K562 (cell line): ENCODE results near the gene CPT1A. TPM values are rescaled to one million over a fixed set of nuclear protein-coding genes. Genes with fewer than 3 reads are reported as not detected.

Experiments used
- ATAC-seq: fragments of 200-7000 bp; cut with Tn5 transposase; 3 replicates; pipeline ENCODE4 v1.9.1; 2020; ENCODE audit warnings: moderate library complexity
- BruUV-seq: library from RNA; stranded (reverse); fragments of 400-500 nt; replicated peaks from 2 replicates; lab custom pipeline; 2021; lab: Mats Ljungman, UMichigan
- CTCF ChIA-PET: fragments of 300-600 bp; formaldehyde crosslinking; extraction: SDS; loops from one replicate; lab custom pipeline; 2021; ENCODE audit warnings: low intra/inter-chr PET ratio; lab: Yijun Ruan, JAX
- POLR2A ChIA-PET: fragments of 300-600, 350-650 bp; sonication (Branson Sonifier 250); formaldehyde crosslinking; extraction: SDS; loops from one replicate; lab custom pipeline; 2021; ENCODE audit warnings: antibody characterized with exemption, inconsistent platforms; lab: Yijun Ruan, JAX
- DNase-seq, 4 experiments: peaks; one replicate each; pipeline versions ENCODE4 v3.0.0 to v3.0.0-alpha.2; 2011 to 2018; ENCODE audit warnings: low spot score in 3 of 4, mixed read lengths in 3 of 4; ENCODE audit errors: extremely low read depth in 1 of 4
- FAIRE-seq: peaks from 2 replicates; lab custom pipeline; 2011; peaks lifted over from hg19 to GRCh38; lab: Jason Lieb, UNC
- H2AFZ ChIP-seq: 2 replicates; pipeline ENCODE4 v1.6.0; 2011; ENCODE audit warnings: low read depth, low read length, control low read depth, inconsistent platforms
- H3K27ac ChIP-seq: fragments of 200-600 bp; 3 replicates; pipeline ENCODE4 v1.8.0; 2011; ENCODE audit warnings: low read depth, mild to moderate bottlenecking, control low read depth, inconsistent platforms, low read length, moderate library complexity, mixed read lengths; ENCODE audit errors: extremely low read depth
- H3K27me3 ChIP-seq, 2 experiments: fragments of 300-600 bp in 1 of 2; 2 replicates in 1 of 2; 3 replicates in 1 of 2; pipeline versions ENCODE4 v1.6.0 to v1.8.0; 2011; ENCODE audit warnings: inconsistent platforms in 2 of 2, low read length in 2 of 2, mild to moderate bottlenecking in 1 of 2, mixed read lengths in 1 of 2, moderate library complexity in 1 of 2; ENCODE audit not compliant: control insufficient read depth in 2 of 2, insufficient read depth in 2 of 2
- H3K36me3 ChIP-seq: fragments of 300-600 bp; 3 replicates; pipeline ENCODE4 v1.8.0; 2011; ENCODE audit warnings: mild to moderate bottlenecking, low read length, inconsistent platforms; ENCODE audit not compliant: control insufficient read depth, insufficient read depth
- H3K4me1 ChIP-seq, 2 experiments: fragments of 200-600 bp in 1 of 2; replicated peaks in 1 of 2; 2 replicates in 1 of 2; 3 replicates in 1 of 2; pipeline versions ENCODE4 v1.5.1 to v1.8.0; 2011; ENCODE audit warnings: inconsistent platforms in 2 of 2, low read length in 2 of 2, mild to moderate bottlenecking in 1 of 2, mixed read lengths in 1 of 2, moderate library complexity in 1 of 2; ENCODE audit not compliant: control insufficient read depth in 2 of 2, insufficient read depth in 2 of 2
- H3K4me2 ChIP-seq: 2 replicates; pipeline ENCODE4 v1.6.1; 2011; ENCODE audit warnings: low read length, control low read depth, inconsistent platforms, mixed read lengths; ENCODE audit not compliant: insufficient read depth
- H3K4me3 ChIP-seq: fragments of 200-600 bp; sonication (generic), shearing (Covaris generic); 2 replicates; pipeline ENCODE4 v1.5.1; 2016; ENCODE audit warnings: control low read depth, inconsistent platforms
- H3K79me2 ChIP-seq: fragments of 200-600 bp; 3 replicates; pipeline ENCODE4 v1.8.0; 2011; ENCODE audit warnings: low read length, inconsistent platforms; ENCODE audit not compliant: control insufficient read depth, insufficient read depth
- H3K9ac ChIP-seq, 2 experiments: 2 replicates each; pipeline versions ENCODE4 v1.6.0 to v1.6.1; 2011; ENCODE audit warnings: low read depth in 2 of 2, low read length in 2 of 2, control low read depth in 1 of 2, inconsistent platforms in 1 of 2, mild to moderate bottlenecking in 1 of 2, mixed read lengths in 1 of 2; ENCODE audit not compliant: insufficient read depth in 1 of 2
- H3K9me1 ChIP-seq: one replicate; pipeline ENCODE4 v1.6.0; 2011; ENCODE audit warnings: inconsistent platforms, mild to moderate bottlenecking, low read length, moderate library complexity; ENCODE audit not compliant: control insufficient read depth, insufficient read depth
- H3K9me3 ChIP-seq: replicated peaks from 2 replicates; pipeline ENCODE4 v1.5.1; 2011; ENCODE audit warnings: low read depth, low read length, inconsistent platforms; ENCODE audit not compliant: control insufficient read depth, insufficient read depth
- H4K20me1 ChIP-seq: replicated peaks from 2 replicates; pipeline ENCODE4 v1.6.1; 2011; ENCODE audit warnings: low read length, inconsistent platforms, mixed read lengths; ENCODE audit not compliant: control insufficient read depth, insufficient read depth
- ARID3B ChIP-seq: fragments of 250-450 bp; sonication (Bioruptor Pico); IDR thresholded peaks from 2 replicates; pipeline ENCODE4 v1.4.0; 2020; ENCODE audit warnings: borderline replicate concordance
- FOXK1 ChIP-seq: sonication (generic); formaldehyde crosslinking; IDR thresholded peaks from 2 replicates; pipeline ENCODE4 v1.8.0; 2022; ENCODE audit warnings: missing genetic modification reagents, mild to moderate bottlenecking, borderline replicate concordance
- HNRNPLL ChIP-seq: fragments of 200-400 bp; formaldehyde crosslinking; IDR thresholded peaks from 2 replicates; pipeline ENCODE4 v1.6.1; 2017; ENCODE audit warnings: low read length, low read depth, mild to moderate bottlenecking; ENCODE audit not compliant: poor library complexity, severe bottlenecking
- KHSRP ChIP-seq: fragments of 450-650 bp; IDR thresholded peaks from 2 replicates; pipeline ENCODE4 v1.6.1; 2017
- ZNF282 ChIP-seq: sonication (generic); formaldehyde crosslinking; IDR thresholded peaks from 2 replicates; pipeline ENCODE4 v1.8.1; 2023; ENCODE audit warnings: missing genetic modification reagents
- ZSCAN32 ChIP-seq: fragments of 450-650 bp; formaldehyde crosslinking; IDR thresholded peaks from 2 replicates; pipeline ENCODE4 v1.4.0; 2020; ENCODE audit warnings: mild to moderate bottlenecking, moderate library complexity
- WGBS: fragments of 100-300 bp; shearing (Covaris generic); methylation state at CpG from one replicate; pipeline ENCODE4 v1.1.6; 2016; ENCODE audit warnings: low coverage, mixed read lengths; ENCODE audit not compliant: insufficient coverage; ENCODE audit errors: missing lambda C conversion rate; 5-methylcytosine and 5-hydroxymethylcytosine counted together
- in situ Hi-C: fragments of 300-500 bp; cut with MboI; formaldehyde crosslinking; loops from 4 replicates; pipeline ENCODE4 v1.15.0; 2018; ENCODE audit warnings: inconsistent platforms, mixed read lengths
- intact Hi-C: fragments of 100-400 bp; cut with micrococcal nuclease; formaldehyde crosslinking; loops from 2 replicates; pipeline ENCODE4 v1.14.2; 2022
- polyA plus RNA-seq, 8 experiments: library from polyadenylated mRNA; depleted of rRNA in 4 of 8; stranded (reverse) in 5 of 8; unstranded in 3 of 8; fragments of >200 nt; fragmentation: Nextera tagmentation in 2 of 8; fragmentation: Illumina TruSeq in 1 of 8; extraction: Ambion mirVana in 2 of 8; extraction: Trizol in 1 of 8; gene quantifications; 2 replicates each; pipeline versions ENCODE4 v1.2.1 to v1.2.3, GENCODE V29; 2011 to 2014; ENCODE audit warnings: inconsistent platforms in 1 of 8, missing spikeins in 1 of 8
- total RNA-seq, 7 experiments: library from RNA; depleted of rRNA in 6 of 7; stranded (reverse); fragments of >200 nt in 6 of 7; fragmentation: Illumina TruSeq in 2 of 7; extraction: Trizol in 2 of 7; gene quantifications; 2 replicates each; pipeline versions ENCODE4 v1.2.1 to v1.2.3, GENCODE V29; 2011 to 2021; ENCODE audit warnings: low replicate concordance in 1 of 7

Gene CPT1A
- total and polyA plus RNA-seq, 9 of the 15 experiments (the other 6 are each of a cell fraction or from before 2014, with no cell fraction given): 2.6 to 29.1 (median 12.3) TPM

- Histone ChIP-seq H3K4me2 (no peak overlapping the region), H3K36me3 (no peaks in the 10 kb centered on the region), H3K27me3 (peaks cover 17 to 81% of the 10 kb centered on the region in 2 experiments), H3K79me2 (no peaks in the 10 kb centered on the region), H3K27ac (no peak overlapping the region), H4K20me1 (no peaks in the 10 kb centered on the region), H3K9ac (no peak overlapping the region), H3K9me3 (no peaks in the 10 kb centered on the region), H2AFZ (no peak overlapping the region)
- intact Hi-C loops: no loop called here
- 11% methylated on average over 11 of the region's 11 CpGs for WGBS
- in situ Hi-C loops: no loop called here
- POLR2A ChIA-PET: interaction anchor here (0.5 kb wide), 1 partner anchor 448 kb away, joined by 3 read pairs; no protein-coding TSS in a partner anchor
- DNase-seq: no peak
- no peak for TF ChIP-seq ZSCAN32 (CRISPR knock-in tag)
- no peak for TF ChIP-seq FOXK1 (CRISPR knock-in tag)
- TF ChIP-seq ZNF282: no peak
- no peak for TF ChIP-seq KHSRP
- TF ChIP-seq HNRNPLL: no peak
- TF ChIP-seq ARID3B (CRISPR knock-in tag): no peak
- TF ChIP-seq, all 486 proteins: peak for 0
- H3K4me1 ChIP-seq: peaks cover 0 to 10% of the 10 kb centered on the region in 2 experiments; a peak in 1 of 5 replicates
- FAIRE-seq (no peak), ATAC-seq (no peak)
- H3K4me3 ChIP-seq: no peak overlapping the region
- no peaks in the 10 kb centered on the region for H3K9me1 ChIP-seq
- CTCF ChIA-PET: no interaction called here
- BruUV-seq: no TSS peak
Observed at GRCh38 chr11:68710409-68710808, 131.3 kb downstream of the CPT1A start.
